ENCODE results near the gene PRM2. TPM values are rescaled to one million over a fixed set of nuclear protein-coding genes. Genes with fewer than 3 reads are reported as not detected.

PRM2 gene
- total RNA-seq, 4 donors from 2014 or later: not detected

DNA sequence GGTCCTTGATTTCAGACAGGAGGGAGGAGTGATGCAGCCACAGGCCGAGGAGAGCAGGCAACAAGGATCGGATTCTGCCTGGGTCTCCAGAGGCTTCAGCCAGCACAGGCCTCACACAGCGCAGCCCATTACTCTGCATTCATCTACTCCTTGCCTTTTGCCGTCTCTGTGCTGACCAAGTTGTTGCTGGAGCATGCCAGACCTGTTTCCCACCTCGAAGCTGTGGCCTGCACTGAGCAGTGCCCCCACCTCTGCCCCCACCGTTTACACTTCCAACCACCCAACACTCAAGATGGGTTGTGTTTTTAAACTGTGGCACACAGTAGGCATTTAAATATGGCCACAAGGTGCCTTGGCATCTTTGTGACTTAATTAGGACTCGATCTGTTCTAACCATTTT, 1.3 kb downstream of the PRM2 start:
- DNase-seq (ENCODE audit: low spot score): no peak
- TF ChIP-seq, protein P1, sequence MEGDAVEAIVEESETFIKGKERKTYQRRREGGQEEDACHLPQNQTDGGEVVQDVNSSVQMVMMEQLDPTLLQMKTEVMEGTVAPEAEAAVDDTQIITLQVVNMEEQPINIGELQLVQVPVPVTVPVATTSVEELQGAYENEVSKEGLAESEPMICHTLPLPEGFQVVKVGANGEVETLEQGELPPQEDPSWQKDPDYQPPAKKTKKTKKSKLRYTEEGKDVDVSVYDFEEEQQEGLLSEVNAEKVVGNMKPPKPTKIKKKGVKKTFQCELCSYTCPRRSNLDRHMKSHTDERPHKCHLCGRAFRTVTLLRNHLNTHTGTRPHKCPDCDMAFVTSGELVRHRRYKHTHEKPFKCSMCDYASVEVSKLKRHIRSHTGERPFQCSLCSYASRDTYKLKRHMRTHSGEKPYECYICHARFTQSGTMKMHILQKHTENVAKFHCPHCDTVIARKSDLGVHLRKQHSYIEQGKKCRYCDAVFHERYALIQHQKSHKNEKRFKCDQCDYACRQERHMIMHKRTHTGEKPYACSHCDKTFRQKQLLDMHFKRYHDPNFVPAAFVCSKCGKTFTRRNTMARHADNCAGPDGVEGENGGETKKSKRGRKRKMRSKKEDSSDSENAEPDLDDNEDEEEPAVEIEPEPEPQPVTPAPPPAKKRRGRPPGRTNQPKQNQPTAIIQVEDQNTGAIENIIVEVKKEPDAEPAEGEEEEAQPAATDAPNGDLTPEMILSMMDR (IDR thresholded peaks at IDR 0.05): no peak
- no peak for ATAC-seq (ENCODE audit: low FRiP score)

DNA sequence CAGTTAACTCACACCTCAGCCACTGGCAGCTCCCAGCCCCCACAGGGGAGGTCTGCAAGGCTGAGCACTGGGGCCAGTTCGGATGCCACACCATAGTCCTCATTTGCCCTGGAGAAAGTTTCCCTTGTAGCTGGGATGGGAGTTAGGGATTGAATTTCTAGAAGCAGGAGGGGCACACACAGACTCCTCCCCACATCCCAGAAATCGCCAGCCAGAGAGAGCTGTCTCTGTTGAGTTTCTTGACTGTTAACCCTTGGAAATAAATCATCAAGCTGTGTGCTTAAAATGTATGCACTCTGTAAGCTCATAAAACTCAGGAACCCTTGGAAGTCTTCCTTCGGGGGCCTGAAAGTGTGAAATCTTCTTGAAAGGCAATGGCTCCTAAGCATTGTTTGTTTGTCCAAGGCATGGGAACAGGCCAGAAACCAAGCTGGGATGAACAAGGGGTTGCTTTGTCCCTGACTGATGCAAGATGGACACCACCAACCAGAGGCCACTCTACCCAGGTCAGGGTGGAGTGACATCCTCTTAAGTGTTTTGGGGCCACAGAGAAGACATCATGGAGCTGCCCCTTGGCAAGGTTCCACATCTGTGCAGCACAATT, 2.5 kb downstream of the PRM2 start:
- DNase-seq (ENCODE audit: low spot score): no peak
- TF ChIP-seq, protein P1 (IDR thresholded peaks at IDR 0.05): no peak
- ATAC-seq (ENCODE audit: low FRiP score): no peak

DNA sequence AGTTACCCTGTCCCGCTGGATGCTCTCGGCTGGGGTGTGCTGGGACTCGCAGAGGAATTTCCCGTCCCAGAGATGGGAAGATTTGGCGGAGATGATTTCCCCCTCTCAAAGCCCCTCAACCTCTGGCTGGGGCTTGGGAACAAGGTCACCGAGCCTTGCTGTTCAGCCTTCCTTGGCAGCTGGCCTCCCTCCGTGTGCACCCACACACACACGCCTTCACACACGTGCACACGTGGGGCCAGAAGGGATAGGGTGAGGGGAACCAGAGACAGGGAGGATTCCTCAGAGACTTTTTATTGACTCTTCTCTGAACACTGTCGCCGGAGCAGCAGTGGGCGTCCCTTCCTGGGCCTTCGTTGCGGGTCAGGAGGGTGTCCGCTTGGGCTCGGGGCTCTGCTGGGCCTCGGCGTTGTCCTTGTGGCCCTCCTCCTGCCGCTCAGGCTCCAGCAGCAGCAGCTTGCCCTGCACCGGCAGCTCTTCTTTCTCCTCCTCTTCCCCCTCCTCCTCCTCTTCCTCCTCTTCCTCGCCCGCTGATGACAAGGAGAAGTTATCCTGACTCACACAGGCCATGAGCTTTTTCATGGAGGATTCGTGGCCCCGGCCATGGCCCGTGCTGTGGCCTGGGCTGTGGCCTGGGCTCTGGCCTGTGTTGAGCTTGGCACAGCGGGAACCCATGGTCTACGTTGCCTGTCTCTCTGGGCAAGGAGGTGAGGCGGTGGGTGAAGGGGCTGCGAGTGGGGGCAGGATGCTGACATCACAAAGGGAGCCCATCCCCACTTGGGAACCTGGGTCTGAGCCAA, 3.2 kb downstream of the PRM2 start, which contains the start of gene PRM3:
PRM3 (minus strand) TSS at position 709 of the 800 bp plus-strand sequence; CDS start at position 675, 34 bp downstream.
- no peak for ATAC-seq (ENCODE audit: low FRiP score)
- TF ChIP-seq, protein P1 (IDR thresholded peaks at IDR 0.05): no peak
- DNase-seq (ENCODE audit: low spot score): no peak

DNA sequence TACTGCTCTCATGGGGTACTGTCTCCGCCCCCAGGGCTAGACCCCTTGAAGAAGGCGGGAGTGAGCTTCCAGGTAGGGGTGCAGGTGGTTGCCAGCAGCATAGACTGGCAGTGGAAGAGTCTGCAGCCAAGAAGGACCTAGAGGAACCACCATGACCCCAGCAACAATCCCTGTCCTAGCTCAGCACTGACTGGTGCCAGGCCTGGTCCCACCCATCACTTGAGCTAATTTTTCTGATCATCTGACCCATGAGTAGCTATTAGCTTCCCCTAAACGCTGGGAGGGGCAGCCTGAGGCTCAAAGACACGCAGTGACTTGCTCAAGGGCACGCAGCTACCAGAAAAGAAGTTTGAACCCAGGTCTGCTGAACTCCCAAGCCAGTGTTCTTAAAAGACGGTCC, 3.8 kb downstream of the PRM2 start:
- TF ChIP-seq, protein P1 (IDR thresholded peaks at IDR 0.05): no peak
- ATAC-seq (ENCODE audit: low FRiP score) (no peak), DNase-seq (ENCODE audit: low spot score) (no peak)

DNA sequence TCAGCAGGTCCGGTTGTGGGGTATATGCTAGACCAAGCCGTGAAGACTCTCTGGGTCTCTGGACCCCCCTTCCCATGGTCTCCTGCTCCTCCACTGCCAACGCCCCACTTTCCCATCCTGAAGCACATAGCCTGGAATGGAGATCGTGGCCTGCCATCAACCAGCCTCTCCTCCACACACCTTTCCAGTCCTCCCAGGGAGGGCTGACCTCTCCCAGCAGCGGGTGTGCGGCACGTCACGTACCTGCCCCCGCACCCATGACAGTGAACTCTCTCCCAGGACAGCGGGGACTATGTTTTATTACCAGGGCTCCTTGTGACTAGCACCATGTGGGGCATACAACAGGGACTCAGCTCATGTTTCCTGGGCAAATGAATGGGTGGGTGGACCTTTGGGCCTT, 4.7 kb downstream of the PRM2 start:
- no peak for DNase-seq (ENCODE audit: low spot score)
- no peak for ATAC-seq (ENCODE audit: low FRiP score)
- TF ChIP-seq, protein P1 (IDR thresholded peaks at IDR 0.05): no peak

DNA sequence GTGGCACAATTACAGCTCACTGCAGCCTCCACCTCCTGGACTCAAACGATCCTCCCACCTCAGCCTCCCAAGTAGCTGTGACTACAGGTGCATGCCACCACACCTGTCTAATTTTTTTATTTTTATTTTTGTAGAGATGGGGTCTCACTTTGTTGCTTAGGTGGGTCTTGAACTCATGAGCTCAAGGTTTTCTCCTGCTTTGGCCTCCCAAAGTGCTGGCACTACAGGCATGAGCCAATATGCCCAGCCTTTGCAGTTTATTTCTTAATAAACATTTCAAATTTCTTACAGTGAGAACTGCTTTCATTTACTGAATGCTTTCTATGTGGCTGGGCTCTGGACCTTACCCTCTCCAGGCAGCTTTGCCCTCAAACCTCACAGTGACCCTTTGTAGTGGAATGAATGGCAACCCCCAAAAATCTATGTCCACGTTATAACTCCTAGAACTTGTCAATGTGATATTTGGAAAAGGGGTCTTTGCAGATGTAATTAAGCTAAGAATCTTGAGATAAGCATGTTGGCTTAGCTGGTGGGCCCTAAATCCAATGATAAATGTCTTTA, 5.6 kb downstream of the PRM2 start:
- ATAC-seq (ENCODE audit: low FRiP score): no peak
- no peak for DNase-seq (ENCODE audit: low spot score)
- TF ChIP-seq, protein P1 (IDR thresholded peaks at IDR 0.05): no peak

Measured in omental fat pad (tissue), 4 donors.